HG03135 (cell line): ENCODE data around the gene CEP57L1.

ENCODE experiments used
- ATAC-seq: cut with Tn5 transposase; IDR thresholded peaks from one replicate; pipeline ENCODE4 v1.9.1; 2021; ENCODE audit warnings: mild to moderate bottlenecking, moderate library complexity; ENCODE audit not compliant: unreplicated experiment

CEP57L1 gene

GRCh38 chr6:109095036-109095834 lies at the start of gene CEP57L1:
CEP57L1 (plus strand) TSS chr6:109095507; CDS start chr6:109145222, 49,715 bp downstream.
- ATAC-seq = peak; percentile 69

GRCh38 chr6:109048176-109048575 lies 47.1 kb upstream of the CEP57L1 start:
- ATAC-seq = no peak

- ATAC-seq = no peak
Measured at GRCh38 chr6:109048670-109049415, 46.5 kb upstream of the CEP57L1 start.

- no peak for ATAC-seq
Measured at GRCh38 chr6:109050012-109050411, 45.3 kb upstream of the CEP57L1 start.

- no peak for ATAC-seq
Measured at GRCh38 chr6:109050447-109051102, 44.7 kb upstream of the CEP57L1 start.

- no peak for ATAC-seq
Measured at GRCh38 chr6:109051301-109052017, 43.8 kb upstream of the CEP57L1 start.

- no peak for ATAC-seq
Measured at GRCh38 chr6:109052018-109052651, 43.2 kb upstream of the CEP57L1 start.

GRCh38 chr6:109052852-109053251 lies 42.5 kb upstream of the CEP57L1 start:
- ATAC-seq = no peak

- no peak for ATAC-seq
Measured at GRCh38 chr6:109053336-109053735, 42.0 kb upstream of the CEP57L1 start.

GRCh38 chr6:109055771-109056235 lies 39.5 kb upstream of the CEP57L1 start:
- no peak for ATAC-seq

- ATAC-seq = no peak
Measured at GRCh38 chr6:109056661-109057060, 38.6 kb upstream of the CEP57L1 start.

GRCh38 chr6:109058620-109059019 lies 36.7 kb upstream of the CEP57L1 start:
- no peak for ATAC-seq

GRCh38 chr6:109059153-109059552 lies 36.2 kb upstream of the CEP57L1 start:
- no peak for ATAC-seq

GRCh38 chr6:109059571-109060021 lies 35.7 kb upstream of the CEP57L1 start:
- no peak for ATAC-seq

GRCh38 chr6:109060571-109060970 lies 34.7 kb upstream of the CEP57L1 start:
- no peak for ATAC-seq

- ATAC-seq = no peak
Measured at GRCh38 chr6:109062216-109062615, 33.1 kb upstream of the CEP57L1 start.

GRCh38 chr6:109062767-109063352 lies 32.4 kb upstream of the CEP57L1 start:
- ATAC-seq = no peak

- ATAC-seq = no peak
Measured at GRCh38 chr6:109069746-109070145, 25.6 kb upstream of the CEP57L1 start.

GRCh38 chr6:109071125-109071917 lies 24.0 kb upstream of the CEP57L1 start:
- ATAC-seq = no peak
